Skin epidermis (tissue), 12 donors: ENCODE results near the gene PRAMEF18.
"Not testable (repeated sequence)": the region's sequence is repeated elsewhere in the genome, so short reads cannot be mapped to it uniquely, and the experiment has no call there.

ENCODE experiments used
- H3K27ac ChIP-seq, 21 experiments: fragments of 200-600 bp; sonication (generic) in 11 of 21; one replicate each; pipeline ENCODE4 v1.5.0; 2020; ENCODE audit warnings: mild to moderate bottlenecking in 3 of 21, inconsistent platforms in 2 of 21, moderate library complexity in 2 of 21
- H3K4me3 ChIP-seq, 7 experiments: fragments of 200-600 bp; sonication (generic) in 2 of 7; one replicate each; pipeline ENCODE4 v1.5.0; 2020; ENCODE audit warnings: inconsistent platforms in 2 of 7, mild to moderate bottlenecking in 2 of 7, moderate library complexity in 1 of 7

Gene PRAMEF18

DNA sequence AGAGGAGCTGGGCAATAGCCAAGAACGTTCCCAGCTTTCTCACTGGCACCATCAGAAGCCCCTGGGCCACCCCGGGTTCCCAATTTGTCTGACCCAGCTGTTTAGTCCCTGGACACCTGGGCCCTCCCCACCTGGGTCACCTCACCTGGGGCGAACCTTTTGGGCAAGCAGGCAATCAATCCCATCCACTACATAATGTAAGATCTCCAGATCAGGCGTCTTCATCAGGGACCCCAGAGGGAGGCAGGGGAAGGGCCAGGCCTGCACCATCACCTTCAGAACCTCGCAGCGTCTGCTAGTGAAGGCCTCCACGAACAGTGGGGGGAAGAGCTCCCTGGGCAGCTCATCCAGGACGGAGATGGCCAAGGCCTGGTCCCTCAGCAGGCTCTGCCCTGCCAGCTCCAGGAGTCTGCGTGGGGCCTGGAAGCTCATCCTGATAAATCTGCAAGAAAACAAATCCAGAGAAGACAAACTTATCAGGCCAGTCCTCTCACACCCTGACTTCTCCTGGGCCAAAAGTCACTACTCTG lies at the start of gene PRAMEF18:
TSS of gene PRAMEF18 (minus strand) at position 480 of the 530 bp plus-strand sequence. CDS start at position 432, 48 bp downstream.
- not testable (repeated sequence) for H3K27ac ChIP-seq, H3K4me3 ChIP-seq

- not testable (repeated sequence) for H3K4me3 ChIP-seq, H3K27ac ChIP-seq
Observed at GRCh38 chr1:13265124-13265523, 39.2 kb upstream of the PRAMEF18 start.

DNA sequence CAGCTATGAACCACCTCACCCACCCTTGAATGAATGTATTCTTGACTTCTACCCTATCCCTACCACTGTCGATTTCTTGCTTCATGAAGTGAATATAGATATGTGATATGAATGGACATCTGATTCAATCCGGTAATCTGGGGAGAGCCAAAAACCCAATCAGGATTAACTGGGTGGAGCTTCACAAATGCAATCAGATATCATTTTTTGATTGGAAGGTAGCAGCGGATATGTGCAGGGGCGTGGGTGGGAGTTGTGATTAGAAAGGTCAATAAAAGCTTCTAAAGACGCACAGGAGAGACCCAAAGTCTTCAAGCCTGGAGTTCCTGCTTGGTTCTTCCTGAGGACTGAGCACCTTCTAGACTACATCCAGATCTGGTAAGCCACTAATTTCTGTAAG lies 27.9 kb upstream of the PRAMEF18 start, which contains the start of gene PRAMEF5:
TSS of gene PRAMEF5 (plus strand) at position 301 of the 400 bp plus-strand sequence. CDS start 5,071 bp downstream, outside the sequence.
- not testable (repeated sequence) for H3K4me3 ChIP-seq, H3K27ac ChIP-seq

DNA sequence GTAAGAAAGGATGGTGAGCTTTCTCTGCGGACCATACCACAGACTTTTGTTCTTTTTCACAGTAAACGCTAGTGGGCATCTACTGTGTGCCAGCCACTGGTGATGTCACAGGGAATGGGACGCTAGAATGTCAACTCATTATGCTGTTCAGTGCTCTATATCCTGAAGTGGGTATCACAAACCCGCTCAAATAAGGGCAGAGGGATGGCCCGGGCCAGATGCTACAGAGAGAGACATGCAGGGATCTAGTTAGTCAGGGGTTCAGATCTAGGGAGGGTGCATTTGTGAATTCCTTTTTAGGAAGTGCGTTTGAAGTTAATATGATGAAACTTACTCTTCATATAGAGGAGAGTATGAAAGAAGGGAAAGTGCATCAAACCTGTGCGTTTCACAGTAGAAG lies 21.2 kb upstream of the PRAMEF18 start:
- H3K27ac ChIP-seq, H3K4me3 ChIP-seq: not testable (repeated sequence)

GRCh38 chr1:13246554-13246871 lies 20.6 kb upstream of the PRAMEF18 start:
- H3K27ac ChIP-seq, H3K4me3 ChIP-seq: not testable (repeated sequence)

DNA sequence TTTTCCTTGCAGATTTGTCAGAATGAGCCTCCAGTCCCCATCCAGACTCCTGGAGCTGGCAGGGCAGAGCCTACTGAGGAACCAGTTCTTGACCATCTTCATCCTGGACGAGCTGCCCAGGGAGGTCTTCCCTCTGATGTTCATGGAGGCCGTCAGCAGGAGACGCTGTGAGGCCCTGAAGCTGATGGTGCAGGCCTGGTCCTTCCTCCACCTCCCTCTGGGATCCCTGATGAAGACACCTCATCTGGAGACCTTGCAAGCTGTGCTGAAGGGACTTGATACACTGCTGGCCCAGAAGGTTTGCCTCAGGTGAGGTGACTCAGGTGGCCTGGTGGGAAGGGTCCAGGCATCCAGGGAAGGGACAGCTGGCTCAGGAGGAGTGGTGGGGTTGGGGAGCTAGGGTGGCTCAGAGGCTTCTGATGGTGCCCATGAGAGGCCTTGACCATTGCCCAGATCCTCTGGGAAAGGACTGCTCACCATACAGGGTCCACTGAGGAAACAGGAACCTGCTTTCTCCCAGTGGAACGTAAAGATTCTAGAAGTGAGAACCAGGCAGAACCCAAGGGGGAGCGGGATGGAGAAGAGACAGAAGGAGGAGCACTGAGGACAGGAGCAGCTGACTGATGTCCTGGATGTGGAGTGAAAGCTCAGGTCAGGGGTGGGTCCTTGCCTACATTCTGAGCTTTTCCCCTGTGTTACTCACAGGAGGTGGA lies 20.0 kb upstream of the PRAMEF18 start:
- H3K4me3 ChIP-seq: not testable (repeated sequence)

GRCh38 chr1:13243536-13244263 lies 17.7 kb upstream of the PRAMEF18 start:
- not testable (repeated sequence) for H3K4me3 ChIP-seq, H3K27ac ChIP-seq

More for the DNA sequence above, 20.0 kb upstream of the PRAMEF18 start:
- not testable (repeated sequence) for H3K27ac ChIP-seq

DNA sequence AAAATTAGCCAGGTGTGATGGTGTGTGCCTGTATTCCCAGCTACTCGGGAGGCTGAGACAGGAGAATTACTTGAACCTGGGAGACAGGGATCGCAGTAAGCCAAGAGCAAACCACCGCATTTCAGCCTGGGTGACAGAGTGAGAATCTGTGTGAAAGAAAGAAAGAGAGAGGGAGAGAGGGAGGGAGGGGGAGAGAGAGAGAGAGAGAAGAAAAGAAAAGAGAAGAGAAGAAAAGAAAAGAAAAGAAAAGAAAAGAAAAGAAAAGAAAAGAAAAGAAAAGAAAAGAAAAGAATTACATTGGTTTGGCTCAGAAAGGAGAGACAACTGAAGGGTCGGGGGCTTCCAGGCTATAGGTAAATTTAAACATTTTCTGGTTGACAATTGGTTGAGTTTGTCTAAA lies 13.7 kb upstream of the PRAMEF18 start:
- H3K27ac ChIP-seq: not testable (repeated sequence)

DNA sequence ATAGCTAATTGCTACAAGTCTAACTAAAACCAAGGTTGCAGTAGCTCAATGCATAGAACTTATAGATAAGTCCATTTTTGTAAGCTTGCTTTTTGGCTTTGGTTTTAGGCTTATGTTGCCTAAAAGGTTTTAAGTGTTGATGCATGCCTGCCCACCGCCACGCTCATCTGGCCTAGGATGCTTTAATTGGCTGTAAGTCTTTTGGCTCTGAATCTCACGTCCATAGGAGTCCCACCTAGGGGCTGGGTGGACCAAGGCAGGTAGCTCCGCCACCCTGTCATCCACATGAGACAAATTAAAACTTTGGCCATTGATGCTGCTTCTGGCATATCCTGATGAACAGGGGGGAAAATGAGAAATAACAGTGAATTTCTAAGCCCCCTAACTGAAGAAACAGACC lies 11.6 kb upstream of the PRAMEF18 start:
- not testable (repeated sequence) for H3K4me3 ChIP-seq, H3K27ac ChIP-seq

More for the DNA sequence above, 13.7 kb upstream of the PRAMEF18 start:
- not testable (repeated sequence) for H3K4me3 ChIP-seq

GRCh38 chr1:13234057-13234456 lies 8.1 kb upstream of the PRAMEF18 start:
- H3K27ac ChIP-seq, H3K4me3 ChIP-seq: not testable (repeated sequence)

GRCh38 chr1:13232056-13232455 lies 6.1 kb upstream of the PRAMEF18 start:
- not testable (repeated sequence) for H3K4me3 ChIP-seq

DNA sequence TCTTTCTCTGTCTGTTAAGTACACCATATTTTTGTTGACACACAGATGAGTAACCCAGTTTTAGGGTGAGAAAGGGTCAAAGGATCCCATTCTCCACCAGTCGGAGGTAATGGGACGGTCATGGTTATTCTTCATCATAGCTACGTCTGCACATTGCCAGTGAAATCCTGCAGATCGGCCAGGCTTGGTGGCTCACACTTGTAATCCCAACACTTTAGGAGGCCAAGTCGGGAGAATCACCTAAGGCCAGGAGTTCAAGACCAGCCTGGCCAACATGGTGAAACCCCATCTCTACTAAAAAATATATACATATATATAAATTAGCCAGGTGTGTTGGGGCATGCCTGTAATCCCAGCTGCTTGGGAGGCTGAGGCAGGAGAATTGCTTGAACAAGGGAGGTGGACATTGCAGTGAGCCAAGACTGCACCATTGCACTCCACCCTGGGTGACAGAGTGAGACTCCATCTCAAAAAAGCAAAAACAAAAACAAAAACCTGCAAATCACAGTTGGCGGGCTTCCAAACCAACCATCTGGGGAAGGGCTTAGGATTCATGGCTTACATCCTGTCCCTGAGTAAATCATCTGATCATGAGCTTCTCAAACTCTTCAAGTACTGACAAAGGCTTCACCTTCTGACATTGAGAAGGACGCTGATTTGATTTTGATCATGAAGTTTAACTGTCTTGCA lies 5.3 kb upstream of the PRAMEF18 start:
- not testable (repeated sequence) for H3K27ac ChIP-seq, H3K4me3 ChIP-seq

More at GRCh38 chr1:13232056-13232455, 6.1 kb upstream of the PRAMEF18 start:
- not testable (repeated sequence) for H3K27ac ChIP-seq

GRCh38 chr1:13230601-13231000 lies 4.6 kb upstream of the PRAMEF18 start:
- not testable (repeated sequence) for H3K4me3 ChIP-seq, H3K27ac ChIP-seq

DNA sequence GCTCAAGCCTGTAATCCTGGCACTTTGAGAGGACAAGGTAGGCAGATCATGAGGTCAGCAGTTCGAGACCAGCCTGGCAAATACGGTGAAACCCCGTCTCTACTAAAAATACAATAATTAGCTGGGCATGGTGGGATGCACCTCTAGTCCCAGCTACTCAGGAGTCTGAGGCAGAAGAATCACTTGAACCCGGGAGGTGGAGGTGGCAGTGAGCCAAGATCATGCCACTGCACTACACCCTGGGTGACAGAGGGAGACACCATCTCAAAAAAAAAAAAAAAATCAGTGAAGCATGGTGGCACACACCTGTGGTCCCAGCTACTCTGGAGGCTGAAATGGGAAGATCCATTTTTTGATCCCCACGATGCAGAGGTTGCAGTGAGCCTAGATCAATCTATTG lies 4.1 kb upstream of the PRAMEF18 start:
- not testable (repeated sequence) for H3K4me3 ChIP-seq, H3K27ac ChIP-seq

GRCh38 chr1:13228343-13228781 lies 2.4 kb upstream of the PRAMEF18 start:
- Histone ChIP-seq H3K27ac (no peak overlapping the region), H3K4me3 (no peak overlapping the region)

- H3K27ac ChIP-seq, H3K4me3 ChIP-seq: not testable (repeated sequence)
Observed at GRCh38 chr1:13227271-13228055, 1.5 kb upstream of the PRAMEF18 start.

- no peak overlapping the region for H3K4me3 ChIP-seq
Observed at GRCh38 chr1:13224480-13225060, 1.4 kb downstream of the PRAMEF18 start.

DNA sequence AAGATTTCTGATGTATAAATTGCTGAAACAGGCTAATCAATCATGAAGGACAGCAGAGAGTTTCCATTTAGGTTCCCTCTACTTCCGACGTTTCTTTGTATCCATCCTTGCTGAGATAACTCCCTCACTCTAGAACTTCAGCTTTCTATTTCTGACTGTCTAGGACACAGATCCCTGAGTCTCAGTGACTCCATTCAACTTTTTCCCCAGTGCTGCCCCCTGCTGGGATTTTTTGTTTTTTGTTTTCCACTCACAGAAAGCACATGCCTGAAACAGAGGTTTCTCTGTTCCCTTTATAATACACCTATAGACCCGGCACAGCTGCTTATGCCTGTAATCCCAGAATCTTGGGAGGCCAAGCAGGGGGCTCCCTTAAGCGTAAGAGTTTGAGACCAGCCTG lies 3.2 kb downstream of the PRAMEF18 start:
- not testable (repeated sequence) for H3K27ac ChIP-seq, H3K4me3 ChIP-seq

More at GRCh38 chr1:13224480-13225060, 1.4 kb downstream of the PRAMEF18 start:
- no peak overlapping the region for H3K27ac ChIP-seq

DNA sequence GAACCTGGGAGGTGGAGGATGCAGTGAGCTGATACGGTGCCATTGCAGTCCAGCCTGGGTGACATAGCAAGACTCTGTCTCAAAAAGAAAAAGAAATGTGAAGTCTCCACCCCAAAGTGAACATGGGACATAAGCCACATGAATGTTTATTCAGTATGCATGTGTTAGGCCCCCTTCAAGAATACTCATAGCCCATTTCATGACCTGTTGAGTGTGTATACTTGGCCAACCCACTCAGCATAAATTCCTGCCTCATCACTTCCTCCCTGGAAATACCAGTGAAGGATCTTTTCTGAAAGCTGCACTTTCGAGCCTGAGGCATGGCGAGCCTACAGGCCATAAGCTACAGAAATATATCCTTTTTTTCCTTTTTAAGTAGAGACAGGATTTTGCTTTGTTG lies 6.8 kb downstream of the PRAMEF18 start:
- not testable (repeated sequence) for H3K27ac ChIP-seq, H3K4me3 ChIP-seq
